Amniotic epithelial cell (primary cell): ENCODE data around the gene CPXM2.

Experiments
- DNase-seq: peaks from one replicate; pipeline ENCODE4 v3.0.0-alpha.2; 2010; ENCODE audit warnings: low read depth

The CPXM2 gene

DNA sequence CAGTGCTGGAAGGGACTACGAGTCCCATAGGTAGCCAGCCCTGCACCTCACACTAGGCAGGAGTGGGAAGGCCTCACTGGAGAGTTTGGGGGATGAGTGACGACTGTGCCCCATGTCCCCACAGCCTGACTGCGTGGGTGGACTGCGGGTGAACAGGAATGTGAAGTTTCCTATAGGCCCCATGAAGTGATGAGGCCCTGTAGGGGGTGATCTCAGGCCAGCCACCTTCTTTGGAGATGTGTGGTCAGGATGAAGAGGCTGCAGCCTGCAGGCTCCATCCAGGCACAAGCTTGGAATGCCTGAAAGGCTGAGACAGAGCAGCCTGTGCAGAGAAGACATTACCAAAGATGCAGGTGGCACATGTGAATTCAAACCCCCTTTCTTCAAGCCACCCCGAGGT is 94.9 kb downstream of the CPXM2 start:
- DNase-seq, result no peak

DNA sequence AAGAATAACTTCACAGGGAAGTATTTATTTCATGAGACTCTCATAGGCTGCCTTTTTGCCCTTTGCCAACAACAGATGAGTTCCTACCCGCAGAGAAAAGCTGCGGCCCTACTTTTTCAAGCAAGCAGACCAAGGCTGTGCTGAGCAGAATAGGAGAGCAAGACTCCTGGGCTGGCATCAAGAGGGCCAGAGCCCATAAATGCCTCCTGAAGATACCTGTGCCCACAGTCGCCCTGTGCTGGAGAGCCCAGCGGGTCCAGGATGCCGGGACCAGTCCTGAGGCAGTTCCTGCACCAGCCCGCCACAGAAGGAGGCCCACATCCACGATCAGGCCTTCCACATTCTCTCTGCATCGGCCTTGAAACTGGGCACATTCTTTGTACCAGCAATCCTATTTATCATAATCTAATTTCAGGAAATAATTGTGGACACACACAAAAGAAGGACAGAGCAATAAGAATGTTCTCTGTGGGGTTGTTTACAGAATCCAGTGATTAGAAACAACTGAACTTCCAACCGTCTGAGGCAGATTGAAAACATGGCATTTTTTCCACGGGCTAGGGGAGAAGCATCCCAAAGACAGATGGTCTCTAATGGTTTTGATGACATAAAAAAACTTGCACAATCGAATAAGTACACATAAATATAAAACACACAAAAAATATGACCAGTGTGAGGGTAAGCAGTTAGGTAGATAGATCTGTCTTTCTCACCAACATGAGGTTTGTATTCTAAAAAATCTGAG is 95.6 kb downstream of the CPXM2 start:
- DNase-seq, result no peak

DNA sequence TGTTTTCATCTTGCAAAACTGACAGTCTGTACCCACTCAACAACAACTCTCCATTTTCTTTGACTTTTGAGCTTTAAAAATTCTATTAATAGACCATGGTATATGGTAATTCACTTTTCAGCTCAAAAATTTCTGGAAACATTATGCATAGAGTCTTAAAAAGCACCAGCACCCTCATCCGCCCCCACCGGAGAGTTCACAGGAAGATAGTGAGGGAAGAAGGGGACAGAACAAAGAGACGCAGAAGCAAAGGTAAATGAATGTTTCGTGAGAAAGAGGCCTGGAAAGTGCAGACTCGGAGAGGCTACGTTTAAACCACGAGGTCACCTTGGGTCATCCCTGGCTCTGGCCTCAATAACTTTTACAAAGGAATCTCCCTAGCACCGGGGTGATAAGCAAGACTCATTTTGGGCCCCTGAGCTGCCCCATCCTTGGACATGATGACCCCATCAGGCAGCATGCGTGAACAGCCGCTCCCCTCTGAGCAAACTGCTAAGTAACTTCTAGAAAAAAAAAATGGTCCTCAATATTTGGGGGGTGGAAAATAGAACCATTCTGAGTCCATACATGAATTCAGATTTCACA is 96.3 kb downstream of the CPXM2 start:
- no peak for DNase-seq

DNA sequence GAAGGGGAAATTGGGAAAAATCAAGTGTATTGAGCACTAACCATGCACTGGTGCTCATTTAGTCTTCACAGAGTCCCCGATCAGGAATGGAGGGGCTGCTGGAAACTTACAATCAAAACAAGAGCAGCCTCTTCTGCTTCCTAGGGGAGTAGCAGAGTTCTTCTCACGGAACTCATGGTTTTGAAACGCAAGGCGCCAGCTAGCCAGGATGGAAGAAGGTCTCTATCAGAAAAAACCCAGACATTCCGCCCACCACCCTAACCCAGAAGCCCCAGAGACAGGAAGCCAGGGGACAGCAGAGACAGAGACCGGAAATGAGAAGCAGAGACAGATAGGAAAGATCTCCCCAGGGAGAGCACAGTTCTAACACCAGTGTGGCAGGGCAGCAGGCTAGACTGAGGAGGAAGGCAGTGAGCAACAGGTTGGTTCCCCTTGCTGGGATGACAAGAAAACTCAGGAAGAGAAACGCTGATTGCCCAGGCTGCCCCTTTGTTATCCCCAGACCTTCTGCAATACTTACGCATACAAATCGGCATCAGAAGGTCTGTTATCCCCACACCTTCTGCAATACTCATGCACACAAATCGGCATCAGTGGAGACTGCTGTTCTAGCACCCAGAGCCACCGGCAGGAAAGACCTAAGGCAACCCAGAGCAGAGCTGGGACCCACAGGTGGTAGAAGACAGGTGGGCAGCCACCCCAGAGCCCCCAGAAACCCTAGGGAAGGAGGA is 99.2 kb downstream of the CPXM2 start:
- DNase-seq, result no peak

DNA sequence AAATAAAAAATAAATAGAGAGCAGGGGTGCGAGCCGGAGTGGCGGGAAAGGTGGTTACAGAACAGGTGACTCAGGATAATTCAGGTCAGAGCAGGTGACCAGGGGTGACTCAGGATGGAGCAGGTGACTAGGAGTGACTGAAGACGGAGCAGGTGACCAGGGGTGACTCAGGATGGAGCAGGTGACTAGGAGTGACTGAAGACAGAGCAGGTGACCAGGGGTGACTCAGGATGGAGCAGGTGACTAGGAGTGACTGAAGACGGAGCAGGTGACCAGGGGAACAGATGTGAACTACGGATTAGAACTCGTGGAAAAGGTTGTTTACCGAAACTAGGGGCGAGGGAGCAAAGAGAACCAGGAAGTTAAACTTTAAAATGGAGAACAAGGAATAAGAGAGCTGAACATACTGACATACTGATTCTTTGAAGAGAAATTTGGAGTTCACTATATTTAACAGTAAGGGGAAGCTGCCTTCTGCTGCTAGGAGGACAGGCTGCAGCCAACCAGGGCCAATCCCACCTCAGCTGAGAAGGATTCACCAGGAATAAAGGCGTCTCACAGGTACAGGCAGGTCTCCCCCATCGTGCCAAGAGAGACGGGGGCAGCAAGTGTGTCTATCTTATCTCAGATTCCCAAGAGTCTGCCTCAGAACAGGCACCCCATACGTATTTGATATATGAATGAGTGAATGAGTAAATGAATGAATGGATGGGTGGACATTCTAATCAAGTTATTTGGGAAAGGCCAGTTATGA is 101.3 kb downstream of the CPXM2 start:
- no peak for DNase-seq

DNA sequence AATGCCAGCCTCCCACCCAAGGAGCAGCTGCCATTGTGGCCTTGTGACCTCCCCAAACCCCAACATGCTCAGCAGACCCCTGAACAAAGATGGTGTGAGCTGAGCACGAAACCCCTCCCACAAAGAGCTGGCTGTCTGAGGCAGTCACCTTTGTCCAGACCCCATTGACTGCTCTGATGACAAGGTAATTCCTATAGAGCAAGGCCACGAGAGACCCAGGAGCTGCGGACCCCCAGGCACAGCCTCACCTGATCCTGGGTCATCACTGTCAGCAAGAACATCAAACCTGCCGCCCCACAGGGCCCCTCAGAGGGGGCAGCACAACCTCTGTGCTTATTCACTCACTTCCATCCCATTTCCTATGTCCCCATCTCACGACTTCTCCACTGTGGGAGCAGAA is 102.6 kb downstream of the CPXM2 start:
- no peak for DNase-seq

DNA sequence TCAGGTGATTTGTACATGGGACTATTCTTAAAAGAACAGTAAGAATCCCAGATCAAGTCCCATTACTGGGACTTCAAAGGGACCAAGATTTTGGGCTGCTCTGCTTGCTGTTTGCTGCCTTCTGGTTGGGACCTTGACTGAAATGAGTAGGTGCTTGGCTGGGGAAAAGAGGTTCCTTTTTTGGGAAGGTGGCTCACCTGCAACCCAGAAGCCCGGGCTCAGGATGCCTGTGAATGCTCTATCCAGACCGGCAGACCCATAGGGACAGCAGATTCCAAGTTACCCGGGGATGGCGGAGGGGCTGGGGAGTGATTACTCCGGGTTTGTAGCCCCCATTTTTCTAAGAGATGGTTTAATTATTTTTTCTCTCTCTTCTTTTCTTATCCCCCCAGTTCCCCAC is 104.0 kb downstream of the CPXM2 start:
- no peak for DNase-seq

DNA sequence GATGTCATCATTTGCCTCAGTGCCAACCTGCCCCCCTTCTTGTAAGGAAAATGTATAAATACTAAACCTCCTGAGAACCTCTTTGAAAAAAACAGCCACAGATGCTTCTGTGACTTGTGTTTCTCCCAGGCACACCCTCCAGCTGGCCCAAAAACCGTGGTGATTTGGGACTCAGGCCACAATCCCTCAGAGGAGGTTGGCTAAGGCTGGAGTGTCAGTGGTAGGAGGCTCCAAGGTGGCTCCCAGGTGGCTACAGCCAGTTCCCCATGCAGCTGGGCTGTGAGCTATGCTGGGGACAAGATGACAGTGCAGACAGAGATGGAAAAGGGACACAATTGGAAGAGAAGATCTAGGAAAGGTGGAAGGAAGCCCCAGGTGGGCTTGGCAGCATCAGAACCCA is 104.7 kb downstream of the CPXM2 start:
- no peak for DNase-seq

DNA sequence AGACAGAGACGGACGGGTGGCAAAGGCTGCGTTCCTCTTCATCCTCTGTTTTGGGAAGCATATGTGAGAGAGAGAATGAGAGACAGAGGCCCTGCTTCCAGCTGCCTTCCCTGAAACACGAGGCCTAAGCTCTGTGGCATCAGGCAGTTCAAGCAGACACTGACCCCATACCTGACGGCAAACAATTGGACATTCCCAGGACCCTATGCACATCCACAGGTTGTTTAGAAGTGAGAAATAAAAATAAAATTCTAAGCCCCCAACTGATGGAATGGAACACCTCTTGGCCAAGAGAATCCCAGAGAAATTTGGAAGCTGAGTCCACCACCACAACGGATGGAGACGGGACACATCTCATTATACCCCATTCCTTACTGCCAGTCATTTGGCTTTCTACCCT is 105.3 kb downstream of the CPXM2 start:
- DNase-seq, result no peak

DNA sequence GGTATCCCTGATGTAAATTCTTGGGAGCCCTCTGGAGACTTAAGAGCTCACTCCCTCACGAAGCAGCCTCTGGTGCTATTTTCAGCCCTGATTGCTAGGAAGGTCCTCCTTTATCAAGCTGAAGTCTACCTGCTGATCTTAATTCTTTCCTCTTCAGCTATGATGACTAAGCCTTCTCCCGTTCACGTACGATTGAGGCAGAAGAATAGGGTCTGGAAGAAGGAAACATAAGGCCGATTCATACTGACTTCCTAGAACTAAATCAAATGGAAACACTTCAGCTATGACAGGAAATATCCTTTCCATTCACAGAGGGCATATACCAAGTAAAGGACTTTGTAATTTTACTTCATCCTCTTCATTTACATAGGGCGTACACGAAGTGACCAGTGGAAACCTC is 107.0 kb downstream of the CPXM2 start:
- DNase-seq, result no peak

DNA sequence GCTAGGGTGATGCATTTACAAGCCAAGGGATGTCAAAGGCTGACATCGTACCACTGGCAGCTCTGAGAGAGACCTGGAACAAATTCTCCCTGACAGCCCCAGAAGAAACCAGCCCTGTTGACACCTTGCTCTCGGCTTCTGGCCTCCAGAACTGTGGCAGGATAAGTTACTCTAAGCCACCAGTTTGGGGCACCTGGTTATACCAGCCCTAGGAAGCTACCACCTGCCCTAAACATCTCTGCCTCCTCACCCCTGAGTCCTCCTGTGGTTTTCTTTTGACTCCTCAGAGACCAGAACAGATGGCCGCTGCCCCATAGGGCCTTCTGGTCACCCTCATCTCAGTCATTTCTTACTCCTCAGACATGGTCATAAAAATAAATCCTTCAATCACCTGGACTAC is 107.4 kb downstream of the CPXM2 start:
- no peak for DNase-seq

DNA sequence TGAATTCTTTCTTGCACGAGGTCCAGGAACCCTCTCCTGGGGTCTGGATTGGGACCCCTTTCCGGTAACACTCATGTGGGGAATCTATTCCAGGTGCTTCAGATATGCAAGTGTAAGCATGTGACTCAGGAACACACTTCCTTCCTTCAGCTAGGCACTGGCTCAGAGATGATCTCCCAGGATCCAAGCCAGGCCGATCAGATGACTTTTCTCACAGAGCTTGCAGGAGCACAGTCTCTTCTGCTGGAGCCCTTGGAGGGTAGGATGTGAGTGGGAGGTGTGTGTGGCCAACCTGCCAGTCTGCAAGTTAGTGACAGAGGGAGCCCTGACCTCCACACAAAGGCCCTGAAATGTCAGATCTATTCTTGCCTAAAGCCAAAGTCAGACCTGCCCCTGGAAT is 108.3 kb downstream of the CPXM2 start:
- no peak for DNase-seq

DNA sequence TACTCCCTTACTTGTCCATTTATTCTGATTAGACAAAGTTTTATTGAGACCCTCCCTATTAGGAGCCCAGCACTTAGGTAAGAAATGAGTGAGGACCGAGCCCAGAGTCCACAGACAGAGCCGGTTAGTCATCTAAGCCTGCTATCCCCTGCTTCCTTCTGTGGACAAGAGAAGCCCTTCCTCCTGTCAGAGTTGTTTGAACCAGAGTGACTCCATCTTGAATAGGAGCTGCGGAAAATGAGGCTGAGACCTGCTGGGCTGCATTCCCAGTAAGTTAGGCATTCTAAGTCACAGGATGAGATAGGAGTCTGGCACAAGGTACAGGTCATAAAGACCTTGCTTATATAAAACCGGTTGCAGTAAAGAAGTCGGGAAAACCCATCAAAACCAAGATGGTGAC is 109.1 kb downstream of the CPXM2 start:
- DNase-seq, result no peak

DNA sequence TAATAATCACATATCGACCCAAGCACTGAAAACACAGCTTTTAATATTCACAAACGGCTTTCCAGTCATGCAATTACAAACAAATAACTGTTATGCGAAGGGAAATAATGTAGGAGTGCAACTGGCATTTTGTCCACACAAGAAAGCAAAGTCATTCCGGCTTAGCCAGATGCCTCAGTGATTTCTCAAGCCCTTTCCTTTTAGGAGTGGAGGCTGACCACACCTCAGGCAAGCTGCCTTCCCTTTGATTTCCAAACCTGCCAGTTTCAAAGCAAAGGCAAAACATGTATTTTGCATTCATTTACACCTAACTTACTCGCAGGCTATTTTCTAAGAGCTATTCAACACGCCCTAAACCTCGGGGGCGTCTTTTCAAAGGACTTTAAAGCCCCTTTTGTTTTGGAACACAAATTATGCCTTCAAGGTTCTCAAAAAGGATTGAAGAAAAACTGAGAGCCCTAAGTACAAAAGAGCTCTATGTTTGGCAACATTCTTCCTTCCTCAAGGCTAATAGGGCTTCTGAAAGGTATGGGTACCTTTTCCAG is 109.6 kb downstream of the CPXM2 start:
- no peak for DNase-seq

DNA sequence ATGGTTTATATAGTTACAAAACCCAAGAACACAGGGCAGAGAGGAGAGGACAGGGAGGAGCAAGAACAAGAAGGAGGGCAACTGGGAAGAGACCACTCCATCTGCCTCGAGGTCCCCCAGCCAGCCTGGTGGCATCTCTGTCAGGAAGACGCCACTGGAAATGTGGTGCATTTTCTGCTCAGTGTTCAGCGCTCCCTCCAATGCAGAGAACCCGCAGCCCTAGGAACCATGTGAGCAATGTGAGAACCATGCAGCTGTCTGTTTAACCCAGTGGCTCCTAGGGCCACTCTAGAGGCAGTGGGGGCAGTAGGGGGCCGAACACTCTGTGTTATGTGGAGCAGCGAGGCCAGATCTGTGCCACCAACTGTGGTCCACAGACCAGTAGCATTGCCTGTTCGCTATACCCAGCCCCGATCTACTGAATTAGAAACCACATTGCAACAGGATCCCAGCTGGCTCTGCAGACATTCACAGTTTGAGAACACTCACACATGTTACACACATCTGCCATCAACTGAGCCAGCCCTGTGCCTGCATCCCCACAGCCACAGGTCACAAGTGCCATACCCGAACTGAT is 110.2 kb downstream of the CPXM2 start:
- no peak for DNase-seq

DNA sequence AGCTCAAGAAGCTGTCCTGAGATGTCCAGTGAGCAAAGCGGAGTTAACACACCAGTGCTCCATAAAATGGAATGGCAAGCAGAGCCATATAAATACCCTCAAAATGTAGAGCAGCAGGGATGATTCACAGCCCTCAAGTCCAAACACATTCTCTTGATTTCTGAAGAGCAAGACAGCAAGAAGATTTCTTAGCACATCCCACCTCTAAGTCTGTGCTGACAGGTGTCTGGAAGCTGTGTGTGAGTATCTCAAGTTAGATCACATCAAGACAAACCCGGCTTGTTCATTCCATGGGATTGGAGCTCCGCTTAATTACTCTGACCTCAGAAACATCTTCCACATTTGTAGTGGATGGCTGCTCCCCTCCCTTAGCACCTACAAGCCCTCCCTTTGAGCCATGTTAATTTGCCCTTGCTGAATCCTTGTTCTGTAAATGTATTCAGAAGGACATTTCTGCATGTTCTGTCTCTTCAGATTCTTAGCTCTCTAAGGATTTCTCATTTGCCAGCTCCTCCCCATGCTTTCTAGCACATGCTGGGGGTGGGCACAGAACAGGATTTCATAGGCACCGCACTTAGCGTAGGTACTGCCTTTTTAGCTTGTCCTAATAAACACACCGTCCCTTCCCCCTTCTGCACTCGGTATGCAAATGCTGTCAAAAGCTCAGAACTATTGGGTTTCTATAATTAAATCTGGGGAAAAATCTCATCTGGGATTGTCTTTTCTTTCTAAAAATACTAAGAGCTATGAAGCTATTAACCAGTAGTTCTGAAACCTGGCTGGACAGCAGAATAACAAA is 112.7 kb downstream of the CPXM2 start:
- no peak for DNase-seq

DNA sequence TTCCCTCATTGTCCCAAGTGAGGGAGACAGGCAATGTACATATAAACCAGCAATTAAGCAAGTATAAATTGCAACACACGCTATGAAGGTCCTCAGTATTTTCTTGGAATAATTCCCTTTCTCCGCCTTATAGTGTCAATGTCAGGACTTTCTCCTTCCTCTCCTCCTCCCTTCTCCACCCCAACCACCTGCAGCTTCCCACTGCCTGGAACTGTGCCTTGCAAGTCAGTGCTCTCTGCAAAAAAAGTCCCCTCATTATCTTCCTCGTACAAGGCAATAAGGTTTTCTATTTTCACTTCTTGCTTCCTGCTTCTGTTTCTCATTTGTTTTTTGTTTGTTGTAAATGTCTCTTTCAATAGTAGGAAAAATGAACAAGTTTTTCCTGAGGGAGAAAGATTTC is 113.7 kb downstream of the CPXM2 start:
- no peak for DNase-seq

DNA sequence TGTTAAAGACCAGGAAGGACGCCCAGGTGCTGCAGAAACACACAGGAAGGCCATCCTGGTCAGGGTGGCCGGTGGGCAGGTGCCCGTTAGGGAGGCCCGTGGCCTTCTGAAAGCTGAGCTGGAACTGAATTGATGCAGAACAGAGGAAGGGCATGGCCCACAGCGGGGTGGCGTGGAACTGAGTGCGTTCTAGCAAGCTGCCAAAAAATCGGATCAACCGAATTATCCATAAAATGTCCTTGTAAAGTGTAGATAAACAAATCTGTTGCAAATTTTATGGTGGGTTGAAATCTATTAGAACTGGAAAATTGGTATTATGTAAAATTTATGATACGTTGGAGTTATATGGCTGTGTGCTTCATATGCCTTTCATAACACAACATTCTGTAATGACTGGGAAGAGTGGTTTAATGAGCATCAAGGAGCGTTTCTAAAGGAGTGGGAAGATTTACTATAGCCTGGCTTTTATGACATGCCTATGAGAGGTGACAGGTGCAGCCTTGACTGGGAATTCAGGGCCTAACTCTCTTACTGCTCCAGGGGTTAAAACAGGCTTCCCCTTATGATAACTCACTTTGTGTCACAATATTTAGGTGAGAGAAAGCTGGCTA is 117.4 kb downstream of the CPXM2 start:
- DNase-seq, result no peak

DNA sequence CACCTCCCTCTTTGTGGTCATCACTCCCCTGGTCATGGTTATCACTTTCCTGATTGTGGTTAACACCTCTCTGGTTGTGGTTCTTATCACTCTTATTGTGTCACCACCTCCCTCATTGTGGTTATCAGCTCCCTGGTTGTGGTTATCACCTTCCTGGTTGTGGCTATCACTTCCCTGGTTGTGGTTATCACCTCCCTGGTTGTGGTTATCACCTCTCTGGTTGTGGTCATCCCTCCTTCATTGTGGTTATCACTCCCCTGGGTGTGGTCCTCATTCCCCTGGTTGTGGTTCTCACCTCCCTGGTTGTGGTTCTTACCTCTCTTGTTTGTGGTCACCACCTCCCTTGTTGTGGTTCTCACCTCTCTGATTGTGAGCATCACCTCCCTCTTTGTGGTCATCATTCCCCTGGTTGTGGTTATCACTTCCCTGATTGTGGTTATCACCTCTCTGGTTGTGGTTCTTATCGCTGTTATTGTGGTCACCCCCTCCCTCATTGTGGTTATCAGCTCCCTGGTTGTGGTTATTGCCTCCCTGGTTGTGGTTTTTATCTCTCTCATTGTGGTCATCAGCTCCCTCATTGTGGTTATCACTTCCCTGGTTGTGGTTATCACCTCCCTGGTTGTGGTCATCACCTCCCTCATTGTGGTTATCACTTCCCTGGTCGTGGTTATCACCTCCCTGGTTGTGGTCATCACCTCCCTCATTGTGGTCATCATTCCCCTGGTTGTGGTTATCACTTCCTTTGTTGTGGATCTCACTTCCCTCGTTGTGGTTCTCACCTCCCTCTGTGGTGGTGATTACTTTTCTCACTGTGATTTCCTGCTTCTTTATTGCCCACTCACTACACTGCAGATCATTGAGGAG is 118.7 kb downstream of the CPXM2 start:
- no peak for DNase-seq
